ENCODE results near the gene ZNF536. TPM values are rescaled to one million over a fixed set of nuclear protein-coding genes. Genes with fewer than 3 reads are reported as not detected.

ZNF536 gene
- total and polyA plus RNA-seq, 2 donors (not counting 3 experiments of a cell fraction or from before 2014, with no cell fraction given), result not detected

DNA sequence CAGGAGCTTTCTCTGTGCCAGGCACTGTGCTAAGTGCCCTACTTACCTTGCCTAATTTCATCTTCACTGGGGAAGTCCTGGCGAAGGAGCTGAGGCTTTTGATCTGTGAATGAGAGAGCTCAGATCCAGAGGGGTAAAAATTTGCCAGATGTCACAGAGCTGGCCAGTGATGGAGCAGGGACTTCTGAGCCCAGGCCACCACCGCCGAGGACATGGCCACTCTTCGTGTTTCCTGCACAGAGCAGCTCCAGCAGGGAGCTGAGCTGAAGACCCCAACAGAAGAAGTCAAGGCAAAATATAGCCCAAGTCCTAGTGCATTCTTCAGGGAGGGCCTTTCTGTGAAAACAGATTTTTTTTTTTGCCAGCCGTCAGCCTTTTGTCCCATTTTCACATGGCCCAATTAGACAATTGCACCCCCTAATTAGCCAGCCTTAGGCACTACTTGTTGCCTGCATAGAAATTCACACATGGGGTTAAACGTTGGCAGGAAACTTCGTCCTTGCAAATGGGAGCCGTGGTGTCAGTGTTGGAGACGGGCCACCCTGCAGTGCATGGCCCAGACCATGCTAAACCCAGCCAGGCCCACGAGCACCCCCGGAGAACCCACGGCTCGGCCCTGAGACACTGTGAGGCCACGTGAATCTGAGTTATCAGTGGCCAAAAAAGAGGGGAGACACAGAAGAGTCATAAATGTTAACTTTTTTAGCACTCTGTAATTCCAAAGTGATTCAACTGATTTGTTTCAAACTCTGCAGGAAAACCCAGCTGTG, 7.8 kb downstream of the ZNF536 start:
- TF ChIP-seq MAX (IDR thresholded peaks at IDR 0.05; ENCODE audit: insufficient read depth, insufficient read length) (no peak), GATA2 (IDR thresholded peaks at IDR 0.05; ENCODE audit: insufficient read depth, insufficient read length, low read depth, low read length) (no peak), JUN (IDR thresholded peaks at IDR 0.05; ENCODE audit: borderline replicate concordance, insufficient read depth, insufficient read length, low read depth) (no peak), FOS (IDR thresholded peaks at IDR 0.05; ENCODE audit: borderline replicate concordance, insufficient read depth, low read length) (no peak), EZH2 (IDR thresholded peaks at IDR 0.05; ENCODE audit: borderline replicate concordance, low read depth, low read length, severe bottlenecking) (no peak), POLR2A (IDR thresholded peaks at IDR 0.05; ENCODE audit: low read depth, low read length) (no peak), POLR2AphosphoS5 (IDR thresholded peaks at IDR 0.05; ENCODE audit: insufficient read depth, low read depth, low read length) (no peak), MYC (IDR thresholded peaks at IDR 0.05; ENCODE audit: low read depth, low read length) (no peak)
- TF ChIP-seq, protein P1, sequence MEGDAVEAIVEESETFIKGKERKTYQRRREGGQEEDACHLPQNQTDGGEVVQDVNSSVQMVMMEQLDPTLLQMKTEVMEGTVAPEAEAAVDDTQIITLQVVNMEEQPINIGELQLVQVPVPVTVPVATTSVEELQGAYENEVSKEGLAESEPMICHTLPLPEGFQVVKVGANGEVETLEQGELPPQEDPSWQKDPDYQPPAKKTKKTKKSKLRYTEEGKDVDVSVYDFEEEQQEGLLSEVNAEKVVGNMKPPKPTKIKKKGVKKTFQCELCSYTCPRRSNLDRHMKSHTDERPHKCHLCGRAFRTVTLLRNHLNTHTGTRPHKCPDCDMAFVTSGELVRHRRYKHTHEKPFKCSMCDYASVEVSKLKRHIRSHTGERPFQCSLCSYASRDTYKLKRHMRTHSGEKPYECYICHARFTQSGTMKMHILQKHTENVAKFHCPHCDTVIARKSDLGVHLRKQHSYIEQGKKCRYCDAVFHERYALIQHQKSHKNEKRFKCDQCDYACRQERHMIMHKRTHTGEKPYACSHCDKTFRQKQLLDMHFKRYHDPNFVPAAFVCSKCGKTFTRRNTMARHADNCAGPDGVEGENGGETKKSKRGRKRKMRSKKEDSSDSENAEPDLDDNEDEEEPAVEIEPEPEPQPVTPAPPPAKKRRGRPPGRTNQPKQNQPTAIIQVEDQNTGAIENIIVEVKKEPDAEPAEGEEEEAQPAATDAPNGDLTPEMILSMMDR (IDR thresholded peaks at IDR 0.05; ENCODE audit: extremely low read depth in 1 of 2, insufficient read depth in 1 of 2, low read depth in 1 of 2, low read length in 2 of 2), result no peak
- H3K9me3 ChIP-seq (replicated peaks; ENCODE audit: control insufficient read depth, insufficient read depth, low read length), result peaks cover 2% of the 10 kb centered on the region
- CTCF ChIA-PET, result no interaction called here
- BruUV-seq (replicated peaks), result no TSS peak
- POLR2A ChIA-PET, result no interaction called here
- intact Hi-C loops (cut with micrococcal nuclease) (no loop called here), dilution Hi-C loops (cut with MboI; ENCODE audit: extremely low pct_ligation_motif_present, low sequenced_read_pairs) (no loop called here)
- DNase-seq (ENCODE audit: low read depth, low spot score) (no peak), FAIRE-seq (no peak)
- H3K27ac ChIP-seq (ENCODE audit: insufficient read depth, low read depth, low read length), result no peak overlapping the region
- no peaks in the 10 kb centered on the region for H3K79me2 ChIP-seq (ENCODE audit: control insufficient read depth, insufficient read depth, low read length)
- H3K9me1 ChIP-seq (replicated peaks; ENCODE audit: control insufficient read depth, extremely low read depth, insufficient read depth, low read length), result no peaks in the 10 kb centered on the region
- H3K4me2 ChIP-seq (ENCODE audit: insufficient read depth, low read length), result no peak overlapping the region
- H3K4me1 ChIP-seq (ENCODE audit: control insufficient read depth, extremely low read depth, insufficient read depth, low read length), result no peaks in the 10 kb centered on the region
- no peak overlapping the region for H3K4me3 ChIP-seq (replicated peaks in 1 of 3; ENCODE audit: insufficient read depth in 1 of 3, low read depth in 1 of 3, low read length in 3 of 3)
- no peak overlapping the region for H3K9ac ChIP-seq (replicated peaks; ENCODE audit: extremely low read depth, insufficient read depth, low read length)
- H2AFZ ChIP-seq (ENCODE audit: low read depth, low read length), result no peak overlapping the region
- H3K27me3 ChIP-seq (ENCODE audit: control insufficient read depth in 2 of 2, insufficient read depth in 2 of 2, low read length in 2 of 2), result no peaks in the 10 kb centered on the region
- H3K36me3 ChIP-seq (ENCODE audit: control insufficient read depth in 2 of 2, extremely low read depth in 1 of 2, insufficient read depth in 2 of 2, low read length in 2 of 2), result no peaks in the 10 kb centered on the region
- no peaks in the 10 kb centered on the region for H4K20me1 ChIP-seq (replicated peaks; ENCODE audit: control insufficient read depth, extremely low read depth, insufficient read depth, low read length)
